T-helper 2 cell treated with Interferon-gamma antibody and Interleukin-4, amounts not matched to agents 5 μg/mL and 100 μg/mL, for 36 hours (primary cell): Measurements from ENCODE around the gene PPP1R13B.
"Not testable (repeated sequence)": the region's sequence is repeated elsewhere in the genome, so short reads cannot be mapped to it uniquely, and the experiment has no call there.

Source experiments
- DNase-seq: peaks from one replicate; pipeline ENCODE4 v3.0.0; 2021; ENCODE audit warnings: low spot score
- H3K27ac Mint-ChIP-seq: one replicate; pipeline ENCODE4 v1.8.0; 2021; ENCODE audit warnings: mild to moderate bottlenecking, mixed read lengths
- H3K27me3 Mint-ChIP-seq: one replicate; pipeline ENCODE4 v1.8.0; 2021; ENCODE audit warnings: low read depth, mixed read lengths
- H3K36me3 Mint-ChIP-seq: one replicate; pipeline ENCODE4 v1.8.0; 2021; ENCODE audit warnings: low read depth, mixed read lengths
- H3K4me1 Mint-ChIP-seq: one replicate; pipeline ENCODE4 v1.8.0; 2021; ENCODE audit warnings: low read depth, mixed read lengths
- H3K4me3 Mint-ChIP-seq: one replicate; pipeline ENCODE4 v1.8.0; 2022; ENCODE audit warnings: mild to moderate bottlenecking, moderate library complexity, mixed read lengths
- H3K9me3 Mint-ChIP-seq: one replicate; pipeline ENCODE4 v1.8.0; 2021; ENCODE audit warnings: mixed read lengths

PPP1R13B gene

GRCh38 chr14:103697603-103698379 lies 149.6 kb downstream of the PPP1R13B start:
- DNase-seq = no peak
- no peak overlapping the region for H3K27ac Mint-ChIP-seq
- H3K36me3 Mint-ChIP-seq = peaks cover 26% of the 10 kb centered on the region
- H3K4me1 Mint-ChIP-seq = no peaks in the 10 kb centered on the region
- no peak overlapping the region for H3K4me3 Mint-ChIP-seq
- H3K9me3 Mint-ChIP-seq = no peaks in the 10 kb centered on the region
- no peaks in the 10 kb centered on the region for H3K27me3 Mint-ChIP-seq

GRCh38 chr14:103697206-103697602 lies 150.2 kb downstream of the PPP1R13B start:
- DNase-seq = no peak
- Mint-ChIP-seq H3K27me3 (no peaks in the 10 kb centered on the region), H3K9me3 (no peaks in the 10 kb centered on the region), H3K4me3 (no peak overlapping the region), H3K27ac (no peak overlapping the region), H3K36me3 (peaks cover 23% of the 10 kb centered on the region), H3K4me1 (no peaks in the 10 kb centered on the region)

- no peak overlapping the region for H3K4me3 Mint-ChIP-seq
- no peak for DNase-seq
- peaks cover 21% of the 10 kb centered on the region for H3K36me3 Mint-ChIP-seq
- no peaks in the 10 kb centered on the region for H3K9me3 Mint-ChIP-seq
- H3K4me1 Mint-ChIP-seq = no peaks in the 10 kb centered on the region
- peak overlapping the region; percentile 49 for H3K27ac Mint-ChIP-seq
- H3K27me3 Mint-ChIP-seq = no peaks in the 10 kb centered on the region
Measured at GRCh38 chr14:103696466-103697071, 150.8 kb downstream of the PPP1R13B start.

- Mint-ChIP-seq H3K27ac (no peak overlapping the region), H3K27me3 (no peaks in the 10 kb centered on the region), H3K36me3 (peaks cover 21% of the 10 kb centered on the region), H3K4me1 (no peaks in the 10 kb centered on the region), H3K4me3 (no peak overlapping the region), H3K9me3 (no peaks in the 10 kb centered on the region)
- DNase-seq = no peak
Measured at GRCh38 chr14:103696070-103696402, 151.3 kb downstream of the PPP1R13B start.

- Mint-ChIP-seq H3K9me3 (no peaks in the 10 kb centered on the region), H3K4me3 (no peak overlapping the region), H3K27me3 (no peaks in the 10 kb centered on the region), H3K27ac (no peak overlapping the region), H3K36me3 (peaks cover 22% of the 10 kb centered on the region), H3K4me1 (no peaks in the 10 kb centered on the region)
- no peak for DNase-seq
Measured at GRCh38 chr14:103695296-103696069, 151.9 kb downstream of the PPP1R13B start.

GRCh38 chr14:103694572-103695026 lies 152.8 kb downstream of the PPP1R13B start:
- Mint-ChIP-seq H3K9me3 (no peaks in the 10 kb centered on the region), H3K4me3 (no peak overlapping the region), H3K27me3 (no peaks in the 10 kb centered on the region), H3K4me1 (no peaks in the 10 kb centered on the region), H3K27ac (no peak overlapping the region), H3K36me3 (peaks cover 24% of the 10 kb centered on the region)
- no peak for DNase-seq

- DNase-seq = no peak
- peaks cover 29% of the 10 kb centered on the region for H3K36me3 Mint-ChIP-seq
- H3K4me3 Mint-ChIP-seq = no peak overlapping the region
- no peaks in the 10 kb centered on the region for H3K9me3 Mint-ChIP-seq
- H3K4me1 Mint-ChIP-seq = no peaks in the 10 kb centered on the region
- no peak overlapping the region for H3K27ac Mint-ChIP-seq
- no peaks in the 10 kb centered on the region for H3K27me3 Mint-ChIP-seq
Measured at GRCh38 chr14:103693515-103693914, 153.9 kb downstream of the PPP1R13B start.

- H3K36me3 Mint-ChIP-seq = peaks cover 30% of the 10 kb centered on the region
- H3K27ac Mint-ChIP-seq = no peak overlapping the region
- no peak overlapping the region for H3K4me3 Mint-ChIP-seq
- H3K9me3 Mint-ChIP-seq = no peaks in the 10 kb centered on the region
- no peak for DNase-seq
- no peaks in the 10 kb centered on the region for H3K27me3 Mint-ChIP-seq
- no peaks in the 10 kb centered on the region for H3K4me1 Mint-ChIP-seq
Measured at GRCh38 chr14:103692871-103693270, 154.5 kb downstream of the PPP1R13B start.

GRCh38 chr14:103692159-103692558 lies 155.2 kb downstream of the PPP1R13B start:
- Mint-ChIP-seq H3K4me3 (no peak overlapping the region), H3K4me1 (no peaks in the 10 kb centered on the region), H3K27me3 (no peaks in the 10 kb centered on the region), H3K9me3 (no peaks in the 10 kb centered on the region), H3K27ac (no peak overlapping the region), H3K36me3 (peaks cover 28% of the 10 kb centered on the region)
- DNase-seq = no peak

GRCh38 chr14:103691655-103692054 lies 155.7 kb downstream of the PPP1R13B start:
- H3K4me1 Mint-ChIP-seq, H3K9me3 Mint-ChIP-seq, H3K4me3 Mint-ChIP-seq, DNase-seq, H3K27me3 Mint-ChIP-seq, H3K27ac Mint-ChIP-seq: not testable (repeated sequence)
- peaks cover 29% of the 10 kb centered on the region for H3K36me3 Mint-ChIP-seq

GRCh38 chr14:103690332-103690731 lies 157.0 kb downstream of the PPP1R13B start:
- Mint-ChIP-seq H3K27ac (no peak overlapping the region), H3K9me3 (no peaks in the 10 kb centered on the region), H3K36me3 (peaks cover 24% of the 10 kb centered on the region)

GRCh38 chr14:103688906-103689902 lies 158.2 kb downstream of the PPP1R13B start:
- H3K27me3 Mint-ChIP-seq = no peaks in the 10 kb centered on the region
- H3K36me3 Mint-ChIP-seq = peaks cover 23% of the 10 kb centered on the region
- H3K9me3 Mint-ChIP-seq = no peaks in the 10 kb centered on the region
- no peaks in the 10 kb centered on the region for H3K4me1 Mint-ChIP-seq
- no peak overlapping the region for H3K4me3 Mint-ChIP-seq
- no peak overlapping the region for H3K27ac Mint-ChIP-seq
- DNase-seq = no peak

More at GRCh38 chr14:103690332-103690731, 157.0 kb downstream of the PPP1R13B start:
- H3K27me3 Mint-ChIP-seq = no peaks in the 10 kb centered on the region
- no peak for DNase-seq
- no peak overlapping the region for H3K4me3 Mint-ChIP-seq
- H3K4me1 Mint-ChIP-seq = no peaks in the 10 kb centered on the region

GRCh38 chr14:103688441-103688840 lies 158.9 kb downstream of the PPP1R13B start:
- Mint-ChIP-seq H3K36me3 (peaks cover 20% of the 10 kb centered on the region), H3K9me3 (no peaks in the 10 kb centered on the region), H3K4me3 (no peak overlapping the region), H3K27me3 (no peaks in the 10 kb centered on the region), H3K4me1 (no peaks in the 10 kb centered on the region), H3K27ac (no peak overlapping the region)
- DNase-seq = no peak
